H9 (cell line): ENCODE measurements around the gene FAM83C. TPM values are rescaled to one million over a fixed set of nuclear protein-coding genes. Genes with fewer than 3 reads are reported as not detected.
A peak's percentile ranks its signal among the peaks of the same experiment; 100 is the strongest.

Source experiments
- DNase-seq: peaks from one replicate; pipeline ENCODE4 v3.0.0-alpha.2; 2017
- H2AFZ ChIP-seq: one replicate; pipeline ENCODE4 v1.6.1; 2013; ENCODE audit warnings: mild to moderate bottlenecking, low read length, control low read depth, moderate library complexity
- H2AK5ac ChIP-seq: 2 replicates; pipeline ENCODE4 v1.6.1; 2013; ENCODE audit warnings: low read length, control low read depth, mixed read lengths; ENCODE audit not compliant: insufficient read length
- H2BK120ac ChIP-seq: one replicate; pipeline ENCODE4 v1.6.1; 2013; ENCODE audit warnings: low read depth, mild to moderate bottlenecking, low read length, control low read depth, inconsistent platforms; ENCODE audit not compliant: poor library complexity, severe bottlenecking
- H2BK12ac ChIP-seq: 2 replicates; pipeline ENCODE4 v1.6.1; 2013; ENCODE audit warnings: low read length, control low read depth, mixed read lengths, low read depth; ENCODE audit not compliant: insufficient read length
- H2BK15ac ChIP-seq: 2 replicates; pipeline ENCODE4 v1.6.1; 2013; ENCODE audit warnings: low read depth, low read length, control low read depth
- H2BK20ac ChIP-seq: one replicate; pipeline ENCODE4 v1.6.1; 2013; ENCODE audit warnings: low read depth, mild to moderate bottlenecking, low read length, control low read depth, inconsistent platforms; ENCODE audit not compliant: poor library complexity, severe bottlenecking
- H2BK5ac ChIP-seq: 2 replicates; pipeline ENCODE4 v1.6.1; 2013; ENCODE audit warnings: low read length, control low read depth, mixed read lengths; ENCODE audit not compliant: insufficient read length
- H3K14ac ChIP-seq: 2 replicates; pipeline ENCODE4 v1.6.1; 2013; ENCODE audit warnings: low read length, control low read depth; ENCODE audit not compliant: insufficient read depth
- H3K18ac ChIP-seq: 2 replicates; pipeline ENCODE4 v1.6.1; 2013; ENCODE audit warnings: low read depth, mild to moderate bottlenecking, mixed read lengths, low read length, control low read depth; ENCODE audit not compliant: insufficient read length
- H3K23ac ChIP-seq: 2 replicates; pipeline ENCODE4 v1.6.1; 2013; ENCODE audit warnings: low read length, control low read depth, mixed read lengths, low read depth; ENCODE audit not compliant: insufficient read length
- H3K23me2 ChIP-seq: 2 replicates; pipeline ENCODE4 v1.6.1; 2013; ENCODE audit warnings: low read depth, mild to moderate bottlenecking, mixed read lengths, low read length, control low read depth; ENCODE audit not compliant: insufficient read length, poor library complexity, severe bottlenecking
- H3K27ac ChIP-seq: 2 replicates; pipeline ENCODE4 v1.5.1; 2013; ENCODE audit warnings: low read length, control low read depth, mixed read lengths, low read depth; ENCODE audit not compliant: insufficient read length
- H3K27me3 ChIP-seq: 2 replicates; pipeline ENCODE4 v1.6.1; 2013; ENCODE audit warnings: low read length, control low read depth, inconsistent platforms; ENCODE audit not compliant: insufficient read depth
- H3K4ac ChIP-seq: 2 replicates; pipeline ENCODE4 v1.6.1; 2013; ENCODE audit warnings: low read depth, mild to moderate bottlenecking, control low read depth, inconsistent platforms, low read length, moderate library complexity
- H3K4me1 ChIP-seq: 2 replicates; pipeline ENCODE4 v1.6.1; 2013; ENCODE audit warnings: low read length, control low read depth, inconsistent platforms; ENCODE audit not compliant: insufficient read depth
- H3K4me2 ChIP-seq: 2 replicates; pipeline ENCODE4 v1.6.1; 2013; ENCODE audit warnings: low read length, control low read depth, mixed read lengths; ENCODE audit not compliant: insufficient read length, insufficient read depth
- H3K56ac ChIP-seq: 2 replicates; pipeline ENCODE4 v1.6.1; 2013; ENCODE audit warnings: low read depth, mild to moderate bottlenecking, mixed read lengths, low read length, control low read depth; ENCODE audit not compliant: insufficient read length
- H3K79me1 ChIP-seq: 2 replicates; pipeline ENCODE4 v1.6.1; 2013; ENCODE audit warnings: low read depth, mild to moderate bottlenecking, moderate library complexity, low read length, control low read depth, inconsistent platforms; ENCODE audit not compliant: insufficient read depth, poor library complexity, severe bottlenecking
- H3K79me2 ChIP-seq: 2 replicates; pipeline ENCODE4 v1.6.1; 2013; ENCODE audit warnings: low read length, control low read depth, inconsistent platforms; ENCODE audit not compliant: insufficient read depth
- H3K9ac ChIP-seq: 2 replicates; pipeline ENCODE4 v1.6.1; 2013; ENCODE audit warnings: low read length, control low read depth, mixed read lengths; ENCODE audit not compliant: insufficient read length; ENCODE audit errors: extremely low read depth
- H3K9me3 ChIP-seq: one replicate; pipeline ENCODE4 v1.6.1; 2013; ENCODE audit warnings: low read depth, low read length, inconsistent platforms; ENCODE audit not compliant: control insufficient read depth
- H3T11ph ChIP-seq: one replicate; pipeline ENCODE4 v1.6.1; 2013; ENCODE audit warnings: mild to moderate bottlenecking, low read length, control low read depth, inconsistent platforms
- H4K20me1 ChIP-seq: one replicate; pipeline ENCODE4 v1.6.1; 2013; ENCODE audit not compliant: control insufficient read depth, insufficient read length, insufficient read depth
- H4K5ac ChIP-seq: 2 replicates; pipeline ENCODE4 v1.6.1; 2013; ENCODE audit warnings: low read depth, mild to moderate bottlenecking, mixed read lengths, low read length, control low read depth; ENCODE audit not compliant: insufficient read length
- H4K8ac ChIP-seq: replicated peaks from 2 replicates; pipeline ENCODE4 v1.6.1; 2013; ENCODE audit warnings: low read length, control low read depth, mixed read lengths, low read depth; ENCODE audit not compliant: insufficient read length
- H4K91ac ChIP-seq: 2 replicates; pipeline ENCODE4 v1.6.1; 2013; ENCODE audit warnings: low read depth, mild to moderate bottlenecking, moderate library complexity, mixed read lengths, low read length, control low read depth; ENCODE audit not compliant: insufficient read length
- H3K27ac Mint-ChIP-seq, 3 experiments: 2 replicates in 2 of 3; 3 replicates in 1 of 3; pipeline ENCODE4 v1.8.0; 2020 to 2021; ENCODE audit warnings: mixed read lengths in 3 of 3, mild to moderate bottlenecking in 1 of 3, moderate library complexity in 1 of 3
- H3K27me3 Mint-ChIP-seq: 2 replicates; pipeline ENCODE4 v1.8.0; 2021; ENCODE audit warnings: low read depth, mild to moderate bottlenecking, moderate library complexity, mixed read lengths
- H3K36me3 Mint-ChIP-seq, 3 experiments: 2 replicates in 2 of 3; 3 replicates in 1 of 3; pipeline ENCODE4 v1.8.0; 2020 to 2021; ENCODE audit warnings: low read depth in 3 of 3, mixed read lengths in 3 of 3; ENCODE audit not compliant: insufficient read depth in 1 of 3
- H3K4me1 Mint-ChIP-seq, 2 experiments: 2 replicates each; pipeline ENCODE4 v1.8.0; 2020; ENCODE audit warnings: mixed read lengths in 2 of 2
- H3K4me3 Mint-ChIP-seq, 2 experiments: 2 replicates in 1 of 2; 3 replicates in 1 of 2; pipeline ENCODE4 v1.8.0; 2020 to 2021; ENCODE audit warnings: mild to moderate bottlenecking in 2 of 2, mixed read lengths in 2 of 2, moderate library complexity in 1 of 2
- H3K9me3 Mint-ChIP-seq, 2 experiments: 2 replicates in 1 of 2; 3 replicates in 1 of 2; pipeline ENCODE4 v1.8.0; 2020; ENCODE audit warnings: mild to moderate bottlenecking in 2 of 2, mixed read lengths in 2 of 2, moderate library complexity in 1 of 2
- CTCF ChIP-seq: fragments of 200-600 bp; sonication (generic); conservative IDR thresholded peaks from 3 replicates; pipeline ENCODE4 v1.8.0; 2021; ENCODE audit warnings: antibody characterized with exemption, mild to moderate bottlenecking
- WGBS: extraction: QIAGEN DNeasy Blood & Tissue Kit; methylation state at CpG from one replicate; pipeline ENCODE4 v1.1.7; 2013; ENCODE audit warnings: missing lambda C conversion rate, low lambda C conversion rate, mixed read lengths; ENCODE audit not compliant: insufficient read length; ENCODE audit errors: extremely low coverage; 5-methylcytosine and 5-hydroxymethylcytosine counted together
- total RNA-seq: library from RNA; stranded (reverse); gene quantifications from 2 replicates; pipeline ENCODE4 v1.2.1, GENCODE V29; 2021

Gene FAM83C
- total RNA-seq, 1 experiment from 2014 or later: not detected

GRCh38 chr20:35246723-35247122, 45.5 kb downstream of the FAM83C start:
- Histone ChIP-seq H2BK15ac (no peak overlapping the region), H3K79me2 (no peaks in the 10 kb centered on the region), H3K4ac (no peak overlapping the region), H3K14ac (no peak overlapping the region), H3K18ac (no peak overlapping the region), H3K4me2 (no peak overlapping the region), H3K23ac (no peak overlapping the region), H2AK5ac (no peak overlapping the region), H3K9ac (no peak overlapping the region), H3K27ac (no peak overlapping the region), H3K9me3 (no peaks in the 10 kb centered on the region), H3K79me1 (no peaks in the 10 kb centered on the region), H4K8ac (no peak overlapping the region), H2BK5ac (no peak overlapping the region), H2BK12ac (no peak overlapping the region), H4K5ac (no peak overlapping the region), H3K23me2 (no peaks in the 10 kb centered on the region), H2BK120ac (no peak overlapping the region), H4K20me1 (no peaks in the 10 kb centered on the region), H4K91ac (no peak overlapping the region), H2AFZ (no peak overlapping the region), H3K27me3 (no peaks in the 10 kb centered on the region), H3K4me1 (no peaks in the 10 kb centered on the region; the same call in 1 of the 2 replicates), H3K56ac (no peak overlapping the region), H2BK20ac (no peak overlapping the region), H3T11ph (no peak overlapping the region)
- Mint-ChIP-seq H3K27ac (peak overlapping the region in 1 of 3 experiments; percentile 32; a peak in 1 of 7 replicates), H3K4me3 (no peak overlapping the region), H3K27me3 (no peaks in the 10 kb centered on the region; the same call in none of the 2 replicates), H3K36me3 (peaks cover 0 to 28% (median 10%) of the 10 kb centered on the region in 3 experiments; a peak in 3 of 7 replicates), H3K4me1 (peaks cover 13 to 27% of the 10 kb centered on the region in 2 experiments), H3K9me3 (no peaks in the 10 kb centered on the region)
- no peak for TF ChIP-seq CTCF
- DNase-seq: no peak
- WGBS: no CpG with 5 or more reads among the region's 12 CpGs
